Activated T-cell treated with anti-CD3 and anti-CD28 coated beads for 48 hours (primary cell): ENCODE measurements around the gene ADGRL3.
"Not testable (repeated sequence)": the region's sequence is repeated elsewhere in the genome, so short reads cannot be mapped to it uniquely, and the experiment has no call there.

Experiments used
- DNase-seq: peaks from one replicate; pipeline ENCODE4 v3.0.0-alpha.2; 2020; ENCODE audit warnings: low read depth

Gene ADGRL3

DNA sequence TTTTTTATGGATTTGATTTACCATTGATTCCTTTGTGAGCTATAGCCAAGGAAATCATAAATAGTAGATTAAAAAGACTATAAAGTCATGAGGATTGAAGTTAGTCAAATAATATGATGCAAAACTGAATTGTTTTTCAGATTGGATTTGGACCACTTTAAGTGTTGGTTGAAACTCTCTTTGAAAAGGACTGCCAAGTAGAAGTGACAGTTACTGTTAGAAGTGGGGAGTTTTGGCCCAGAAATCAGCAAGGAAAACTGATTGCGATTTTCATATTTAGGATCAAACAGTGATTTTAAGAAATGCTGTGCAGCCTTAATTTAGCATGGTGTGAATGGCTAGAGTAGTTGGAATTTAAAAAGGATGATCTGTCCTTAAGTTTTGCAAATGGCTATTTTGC is 4.9 kb downstream of the ADGRL3 start:
- DNase-seq, result no peak

DNA sequence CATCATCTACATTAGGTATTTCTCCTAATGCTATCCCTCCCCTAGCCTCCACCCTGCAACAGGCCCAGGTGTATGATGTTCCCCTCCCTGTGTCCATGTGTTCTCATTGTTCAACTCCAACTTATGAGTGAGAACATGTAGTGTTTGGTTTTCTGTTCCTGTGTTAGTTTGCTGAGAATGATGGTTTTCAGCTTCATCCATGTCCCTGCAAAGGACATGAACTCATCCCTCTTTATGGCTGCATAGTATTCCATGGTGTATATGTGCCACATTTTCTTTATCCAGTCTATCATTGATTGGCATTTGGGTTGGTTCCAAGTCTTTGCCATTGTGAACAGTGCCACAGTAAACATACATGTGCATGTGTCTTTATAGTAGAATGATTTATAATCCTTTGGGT is 7.0 kb downstream of the ADGRL3 start:
- not testable (repeated sequence) for DNase-seq

DNA sequence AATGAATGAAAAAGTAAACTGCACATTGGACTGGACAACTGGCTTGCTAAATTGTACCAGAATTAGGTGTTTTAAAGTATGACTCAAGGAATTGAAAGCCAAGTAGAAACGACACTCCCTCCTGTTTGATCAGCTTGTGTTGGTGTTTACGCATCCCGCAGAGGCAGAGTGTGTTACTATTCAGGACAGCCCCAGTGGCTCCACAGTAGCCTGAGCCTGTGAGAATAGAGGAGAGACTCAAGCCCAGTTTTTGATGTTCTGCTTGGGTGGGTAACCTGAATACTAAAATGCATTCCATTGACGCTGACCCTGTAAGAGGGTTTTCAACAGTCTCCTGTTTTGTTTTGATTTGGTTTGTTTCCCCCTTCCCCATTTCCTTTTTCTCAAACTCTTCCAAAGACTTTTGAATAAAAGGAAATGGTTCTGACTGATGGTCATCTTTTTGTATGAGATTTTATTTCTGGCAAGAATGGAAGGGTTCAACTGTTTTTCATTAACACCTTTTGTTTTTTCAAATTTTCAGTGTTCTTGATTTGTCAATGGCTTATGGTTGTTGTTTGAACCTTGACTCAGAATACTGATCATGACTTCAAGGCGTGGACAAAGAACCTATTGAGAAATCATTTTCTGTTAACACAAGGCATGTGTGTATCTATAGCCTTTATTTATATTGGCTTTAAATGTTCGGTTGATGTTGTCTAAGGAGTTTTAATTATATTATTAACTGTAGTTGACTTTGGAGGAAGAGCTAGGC is 10.2 kb downstream of the ADGRL3 start:
- no peak for DNase-seq

- DNase-seq, result no peak
Observed at GRCh38 chr4:61211781-61212180, 11.7 kb downstream of the ADGRL3 start.

DNA sequence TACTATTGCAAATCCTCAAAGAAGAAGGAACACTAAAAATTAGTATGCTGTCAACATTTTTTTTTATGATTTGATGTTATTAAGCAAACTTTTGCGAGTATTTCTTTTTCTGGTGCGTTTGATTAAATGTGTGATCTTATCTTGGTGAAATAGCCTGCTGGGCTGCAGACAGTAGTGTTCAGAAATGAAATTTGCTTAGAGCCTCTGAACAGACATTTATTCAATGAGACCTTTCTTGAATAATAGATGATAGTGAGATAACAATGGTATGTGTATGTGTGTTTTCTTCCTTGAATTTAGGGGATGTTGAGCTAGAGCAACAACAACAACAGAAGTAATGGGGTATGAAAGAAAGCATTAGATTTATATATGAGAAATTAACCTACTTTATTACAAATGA is 12.7 kb downstream of the ADGRL3 start:
- no peak for DNase-seq

GRCh38 chr4:61214680-61215079 is 14.6 kb downstream of the ADGRL3 start:
- DNase-seq, result no peak

DNA sequence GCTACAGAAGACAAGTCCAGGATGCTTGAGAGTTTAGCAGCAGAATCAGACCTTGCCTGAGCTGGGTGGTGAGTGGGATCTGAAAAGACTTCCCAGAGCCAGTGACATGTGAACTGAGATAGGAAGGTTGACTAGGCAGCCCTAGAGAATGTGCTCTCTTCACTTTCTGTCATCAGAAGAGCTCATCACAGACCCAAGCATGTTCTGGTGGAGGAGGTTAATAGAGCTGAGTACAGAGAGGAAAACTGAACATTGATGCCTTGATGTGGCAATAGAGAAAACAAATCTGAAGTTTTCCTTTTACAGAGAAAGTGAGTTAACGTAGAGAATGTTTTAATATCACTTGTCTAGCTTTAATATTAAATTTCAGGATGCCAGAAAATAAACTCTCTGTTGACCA is 17.1 kb downstream of the ADGRL3 start:
- no peak for DNase-seq

- no peak for DNase-seq
Observed at GRCh38 chr4:61220556-61220955, 20.4 kb downstream of the ADGRL3 start.

- no peak for DNase-seq
Observed at GRCh38 chr4:61223385-61223784, 23.3 kb downstream of the ADGRL3 start.

GRCh38 chr4:61224573-61224972 is 24.4 kb downstream of the ADGRL3 start:
- no peak for DNase-seq

DNA sequence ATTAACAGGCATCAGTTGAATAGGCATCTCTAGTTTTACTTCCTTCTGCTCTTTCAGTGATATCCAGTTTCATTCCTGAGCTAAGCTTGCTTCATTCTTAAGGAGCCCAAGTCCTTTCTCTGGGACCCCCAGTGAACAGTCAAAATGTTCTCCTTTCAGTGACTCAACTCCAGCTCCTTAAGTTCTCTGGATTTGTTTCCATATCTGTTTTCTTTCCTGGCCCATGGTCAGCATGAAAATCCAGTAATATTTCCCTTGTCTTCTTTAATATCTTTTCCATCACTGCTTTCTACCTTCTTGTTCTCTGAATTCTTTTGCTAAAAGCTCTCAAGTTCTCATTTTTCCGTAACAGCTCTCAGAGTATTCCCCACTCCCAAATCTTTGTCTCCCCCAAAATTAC is 25.5 kb downstream of the ADGRL3 start:
- no peak for DNase-seq

DNA sequence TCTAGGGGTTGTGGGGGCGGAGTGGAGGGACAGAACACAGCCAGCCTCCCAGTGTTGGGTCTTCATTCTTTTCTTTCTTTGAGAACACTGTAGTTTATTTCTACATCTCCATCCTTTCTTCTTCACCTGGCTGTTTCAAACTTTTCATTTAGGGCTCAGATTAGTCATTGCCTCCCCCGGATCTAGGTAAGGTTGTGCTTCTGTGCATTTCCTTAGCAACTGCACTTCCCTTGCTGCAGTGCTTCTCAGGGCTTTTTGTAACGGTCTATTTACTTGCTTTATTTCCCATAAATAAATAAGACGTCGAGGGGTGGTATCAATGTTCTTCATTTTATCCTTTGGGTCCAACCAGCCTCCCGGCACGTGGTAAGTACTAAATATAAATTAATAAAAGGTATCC is 31.3 kb downstream of the ADGRL3 start:
- no peak for DNase-seq

DNA sequence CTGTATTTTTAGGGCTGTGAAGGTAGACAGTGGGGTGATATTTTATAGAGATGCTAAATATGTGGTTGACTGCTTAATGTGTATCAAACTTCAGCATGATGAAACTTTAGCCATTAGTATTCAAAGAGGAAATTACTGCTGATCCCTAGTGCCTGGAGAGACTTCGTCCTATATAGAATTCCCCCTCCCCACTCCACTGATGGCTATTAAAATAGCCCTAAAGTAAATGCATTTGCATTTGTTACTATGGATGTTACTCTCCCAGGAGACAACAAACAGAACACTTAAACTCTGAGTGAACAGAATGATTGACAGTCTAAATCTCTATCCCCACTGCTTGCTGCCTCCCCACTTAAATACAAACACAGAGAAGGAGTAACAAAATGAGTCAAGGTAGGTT is 39.1 kb downstream of the ADGRL3 start:
- DNase-seq, result no peak

GRCh38 chr4:61243962-61244361 is 43.8 kb downstream of the ADGRL3 start:
- DNase-seq, result no peak

GRCh38 chr4:61245069-61245714 is 45.1 kb downstream of the ADGRL3 start:
- DNase-seq, result no peak

GRCh38 chr4:61246034-61246433 is 45.9 kb downstream of the ADGRL3 start:
- no peak for DNase-seq

DNA sequence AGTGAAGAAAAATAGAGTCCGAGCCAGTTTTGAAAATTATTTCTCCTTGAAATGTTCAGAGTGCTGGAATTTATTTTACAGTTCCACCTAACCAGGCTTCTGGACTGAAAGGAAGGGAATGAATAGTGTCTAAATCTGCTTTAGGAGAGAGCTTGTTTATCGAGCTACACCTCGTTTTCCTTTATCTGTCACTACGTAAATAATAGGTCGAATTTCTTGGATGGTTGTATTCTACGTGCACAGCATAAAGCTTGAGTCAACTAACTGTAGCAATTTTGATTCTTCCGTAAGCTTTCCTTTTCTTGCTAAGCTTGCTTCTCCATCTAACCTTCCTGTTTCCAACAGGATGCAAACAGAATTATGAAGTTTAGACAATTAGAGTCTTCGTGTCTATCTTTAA is 48.6 kb downstream of the ADGRL3 start:
- DNase-seq, result no peak

DNA sequence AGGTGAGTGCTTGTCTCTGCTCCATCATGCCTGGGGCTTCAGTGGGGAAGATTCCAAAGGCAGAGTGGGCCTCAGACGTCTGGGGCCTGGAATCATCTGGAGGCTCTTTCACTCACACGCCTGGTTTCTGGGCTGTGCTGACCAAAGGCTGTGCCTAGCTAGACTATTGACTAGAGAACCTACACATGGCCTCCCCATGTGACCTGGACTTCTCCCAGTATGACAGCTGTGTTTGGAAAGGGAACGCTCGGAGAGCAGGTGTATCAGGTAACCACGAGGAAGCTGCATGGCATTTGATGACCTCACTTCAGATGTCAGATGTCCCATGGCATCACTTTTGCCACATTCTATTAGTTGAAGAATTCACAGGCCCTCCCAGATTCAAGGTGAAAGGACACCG is 51.0 kb downstream of the ADGRL3 start:
- no peak for DNase-seq

- DNase-seq, result no peak
Observed at GRCh38 chr4:61254406-61254805, 54.3 kb downstream of the ADGRL3 start.

- no peak for DNase-seq
Observed at GRCh38 chr4:61273233-61273632, 73.1 kb downstream of the ADGRL3 start.

DNA sequence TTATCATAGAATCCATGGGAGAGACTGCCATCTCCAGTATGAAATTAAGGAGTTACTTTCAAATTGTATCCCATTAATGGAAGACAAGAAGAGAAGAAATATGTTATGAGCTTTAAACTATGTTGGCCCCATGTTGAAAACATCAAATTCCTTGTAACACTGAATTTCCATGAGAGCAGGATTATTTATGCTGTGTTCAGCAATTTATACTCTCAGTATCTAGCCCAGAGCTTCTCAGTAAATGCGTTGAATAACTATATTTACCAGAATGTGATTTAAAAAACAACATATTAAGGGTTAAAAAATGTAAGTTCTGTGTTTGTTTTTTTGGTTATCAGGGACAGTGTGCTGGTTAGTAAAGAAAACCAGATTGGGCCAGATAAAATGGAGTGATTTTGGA is 74.2 kb downstream of the ADGRL3 start:
- no peak for DNase-seq

DNA sequence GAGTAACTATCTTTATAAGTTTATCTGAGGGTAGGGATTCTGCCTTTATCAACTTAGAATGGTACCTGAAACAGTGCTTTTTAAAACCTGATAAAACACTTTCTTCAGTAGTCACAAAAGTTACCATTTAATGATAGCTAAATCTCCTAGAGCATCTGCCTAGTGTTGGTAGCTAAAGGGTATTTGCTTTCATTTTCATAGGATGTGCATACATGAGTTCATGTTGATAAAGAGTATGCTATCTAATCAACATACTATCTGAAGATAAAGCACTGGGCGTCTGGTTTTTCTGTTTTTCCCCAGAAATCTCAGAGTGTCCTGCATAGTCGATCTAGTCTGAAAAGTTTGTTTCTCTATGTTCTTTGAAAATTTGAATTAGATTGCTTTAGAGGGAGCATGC is 75.1 kb downstream of the ADGRL3 start:
- no peak for DNase-seq

GRCh38 chr4:61276029-61276428 is 75.9 kb downstream of the ADGRL3 start:
- no peak for DNase-seq
